ENCODE results near the gene PXDN. TPM values are rescaled to one million over a fixed set of nuclear protein-coding genes. Genes with fewer than 3 reads are reported as not detected.

Gene PXDN, protein sequence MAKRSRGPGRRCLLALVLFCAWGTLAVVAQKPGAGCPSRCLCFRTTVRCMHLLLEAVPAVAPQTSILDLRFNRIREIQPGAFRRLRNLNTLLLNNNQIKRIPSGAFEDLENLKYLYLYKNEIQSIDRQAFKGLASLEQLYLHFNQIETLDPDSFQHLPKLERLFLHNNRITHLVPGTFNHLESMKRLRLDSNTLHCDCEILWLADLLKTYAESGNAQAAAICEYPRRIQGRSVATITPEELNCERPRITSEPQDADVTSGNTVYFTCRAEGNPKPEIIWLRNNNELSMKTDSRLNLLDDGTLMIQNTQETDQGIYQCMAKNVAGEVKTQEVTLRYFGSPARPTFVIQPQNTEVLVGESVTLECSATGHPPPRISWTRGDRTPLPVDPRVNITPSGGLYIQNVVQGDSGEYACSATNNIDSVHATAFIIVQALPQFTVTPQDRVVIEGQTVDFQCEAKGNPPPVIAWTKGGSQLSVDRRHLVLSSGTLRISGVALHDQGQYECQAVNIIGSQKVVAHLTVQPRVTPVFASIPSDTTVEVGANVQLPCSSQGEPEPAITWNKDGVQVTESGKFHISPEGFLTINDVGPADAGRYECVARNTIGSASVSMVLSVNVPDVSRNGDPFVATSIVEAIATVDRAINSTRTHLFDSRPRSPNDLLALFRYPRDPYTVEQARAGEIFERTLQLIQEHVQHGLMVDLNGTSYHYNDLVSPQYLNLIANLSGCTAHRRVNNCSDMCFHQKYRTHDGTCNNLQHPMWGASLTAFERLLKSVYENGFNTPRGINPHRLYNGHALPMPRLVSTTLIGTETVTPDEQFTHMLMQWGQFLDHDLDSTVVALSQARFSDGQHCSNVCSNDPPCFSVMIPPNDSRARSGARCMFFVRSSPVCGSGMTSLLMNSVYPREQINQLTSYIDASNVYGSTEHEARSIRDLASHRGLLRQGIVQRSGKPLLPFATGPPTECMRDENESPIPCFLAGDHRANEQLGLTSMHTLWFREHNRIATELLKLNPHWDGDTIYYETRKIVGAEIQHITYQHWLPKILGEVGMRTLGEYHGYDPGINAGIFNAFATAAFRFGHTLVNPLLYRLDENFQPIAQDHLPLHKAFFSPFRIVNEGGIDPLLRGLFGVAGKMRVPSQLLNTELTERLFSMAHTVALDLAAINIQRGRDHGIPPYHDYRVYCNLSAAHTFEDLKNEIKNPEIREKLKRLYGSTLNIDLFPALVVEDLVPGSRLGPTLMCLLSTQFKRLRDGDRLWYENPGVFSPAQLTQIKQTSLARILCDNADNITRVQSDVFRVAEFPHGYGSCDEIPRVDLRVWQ (N-terminal part only)
- 248 and 308 TPM in 2 replicates for total RNA-seq
- 231 and 246 TPM in 2 replicates for polyA plus RNA-seq
- polyA plus RNA-seq (2011; cell fraction: cytosol; rRNA removed), result 106 and 115 TPM in 2 replicates
- polyA plus RNA-seq (2011; cell fraction: nucleus; rRNA removed), result 126 and 131 TPM in 2 replicates
- polyA plus RNA-seq (2012), result 257 and 281 TPM in 2 replicates
- 137 and 156 TPM in 2 replicates for polyA minus RNA-seq
- polyA minus RNA-seq (2011; cell fraction: cytosol; rRNA and poly(A)+ RNA removed), result 8.0 TPM
- 89.5 and 93.8 TPM in 2 replicates for polyA minus RNA-seq (2011; cell fraction: nucleus; rRNA and poly(A)+ RNA removed)
- percentile 84 among the genes with signal in this experiment for Bru-seq, nascent RNA
- percentile 90 among the genes with signal in this experiment for BruChase-seq, experiment 1, labeled RNA remaining after a 6-hour chase
- percentile 83 among the genes with signal in this experiment for BruChase-seq, experiment 2, labeled RNA remaining after a 2-hour chase
- long read RNA-seq, full-length matches to known transcripts, result 88 of 301 reads
- long read RNA-seq, partial matches to known transcripts, result 174 of 301 reads
- long read RNA-seq, other reads (novel, unspliced or antisense), result 39 of 301 reads

DNA sequence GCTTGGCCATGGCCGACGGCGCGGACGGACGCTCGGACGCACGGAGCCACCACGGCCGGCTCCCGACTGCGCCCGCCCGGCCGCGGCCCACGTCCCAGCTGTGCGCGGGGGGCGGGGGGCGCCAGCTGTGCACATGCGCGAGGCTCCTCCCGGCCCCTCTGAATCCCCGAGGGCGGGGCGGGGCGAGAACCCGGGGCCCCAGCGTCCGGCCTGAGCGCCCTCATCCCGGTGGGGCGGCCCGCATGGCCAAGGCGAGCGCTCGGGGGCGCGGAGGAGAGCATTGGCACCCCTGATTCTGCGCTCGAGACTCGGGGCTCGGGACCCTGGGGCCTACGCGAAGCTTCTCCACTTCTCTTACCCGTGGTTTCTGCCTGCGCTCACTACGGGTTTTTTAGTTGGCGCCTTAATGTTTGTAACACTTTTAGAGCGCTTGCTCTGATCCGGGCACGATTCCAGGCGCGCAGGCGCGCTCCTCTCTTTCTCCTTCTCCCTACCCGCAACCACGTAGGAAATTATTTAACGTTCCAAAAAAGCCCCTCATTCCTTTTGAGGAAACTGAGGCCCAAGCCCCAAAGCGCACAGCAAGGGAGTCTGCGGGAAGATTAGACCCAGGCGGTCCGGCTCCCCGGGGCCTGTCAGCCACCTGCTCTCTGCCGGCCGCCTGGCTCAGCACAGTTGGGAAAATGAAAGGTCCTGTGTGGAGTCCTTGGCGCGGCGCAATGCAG lies at the start of gene PXDN:
TSS of gene PXDN (minus strand) at position 70 of the 725 bp plus-strand sequence. CDS start at position 10, 60 bp downstream.
- peak within 1 kb of the TSS; percentile 87 for H2AFZ ChIP-seq (ENCODE audit: low read depth, low read length)
- no TSS peak for BruUV-seq (replicated peaks)
- dilution Hi-C loops (cut with MboI; ENCODE audit: extremely low pct_ligation_motif_present, low sequenced_read_pairs) (no loop called here), intact Hi-C loops (cut with micrococcal nuclease) (loop anchor here (2.0 kb wide), 1 partner anchor 1068 kb away; the partner anchor contains the start of gene TMEM18)
- peaks cover 0 to 4% of the 10 kb centered on the region in 2 experiments for H3K27me3 ChIP-seq (ENCODE audit: control insufficient read depth in 2 of 2, insufficient read depth in 2 of 2, low read length in 2 of 2)
- TF ChIP-seq POLR2AphosphoS5 (IDR thresholded peaks at IDR 0.05; ENCODE audit: insufficient read depth, low read depth, low read length) (peak; percentile 60), GATA2 (IDR thresholded peaks at IDR 0.05; ENCODE audit: insufficient read depth, insufficient read length, low read depth, low read length) (no peak), FOS (IDR thresholded peaks at IDR 0.05; ENCODE audit: borderline replicate concordance, insufficient read depth, low read length) (no peak), EZH2 (IDR thresholded peaks at IDR 0.05; ENCODE audit: borderline replicate concordance, low read depth, low read length, severe bottlenecking) (no peak), JUN (IDR thresholded peaks at IDR 0.05; ENCODE audit: borderline replicate concordance, insufficient read depth, insufficient read length, low read depth) (no peak), POLR2A (IDR thresholded peaks at IDR 0.05; ENCODE audit: low read depth, low read length) (peak; percentile 74)
- TF ChIP-seq, protein P1, sequence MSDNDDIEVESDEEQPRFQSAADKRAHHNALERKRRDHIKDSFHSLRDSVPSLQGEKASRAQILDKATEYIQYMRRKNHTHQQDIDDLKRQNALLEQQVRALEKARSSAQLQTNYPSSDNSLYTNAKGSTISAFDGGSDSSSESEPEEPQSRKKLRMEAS (IDR thresholded peaks at IDR 0.05; ENCODE audit: insufficient read depth, insufficient read length), result no peak
- TF ChIP-seq, protein P2, sequence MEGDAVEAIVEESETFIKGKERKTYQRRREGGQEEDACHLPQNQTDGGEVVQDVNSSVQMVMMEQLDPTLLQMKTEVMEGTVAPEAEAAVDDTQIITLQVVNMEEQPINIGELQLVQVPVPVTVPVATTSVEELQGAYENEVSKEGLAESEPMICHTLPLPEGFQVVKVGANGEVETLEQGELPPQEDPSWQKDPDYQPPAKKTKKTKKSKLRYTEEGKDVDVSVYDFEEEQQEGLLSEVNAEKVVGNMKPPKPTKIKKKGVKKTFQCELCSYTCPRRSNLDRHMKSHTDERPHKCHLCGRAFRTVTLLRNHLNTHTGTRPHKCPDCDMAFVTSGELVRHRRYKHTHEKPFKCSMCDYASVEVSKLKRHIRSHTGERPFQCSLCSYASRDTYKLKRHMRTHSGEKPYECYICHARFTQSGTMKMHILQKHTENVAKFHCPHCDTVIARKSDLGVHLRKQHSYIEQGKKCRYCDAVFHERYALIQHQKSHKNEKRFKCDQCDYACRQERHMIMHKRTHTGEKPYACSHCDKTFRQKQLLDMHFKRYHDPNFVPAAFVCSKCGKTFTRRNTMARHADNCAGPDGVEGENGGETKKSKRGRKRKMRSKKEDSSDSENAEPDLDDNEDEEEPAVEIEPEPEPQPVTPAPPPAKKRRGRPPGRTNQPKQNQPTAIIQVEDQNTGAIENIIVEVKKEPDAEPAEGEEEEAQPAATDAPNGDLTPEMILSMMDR (IDR thresholded peaks at IDR 0.05; ENCODE audit: extremely low read depth in 1 of 2, insufficient read depth in 1 of 2, low read depth in 1 of 2, low read length in 2 of 2), result no peak
- CTCF ChIA-PET, result interaction anchor here (0.7 kb wide), 1 partner anchor 58 kb away, joined by 3 read pairs; no protein-coding TSS in a partner anchor
- no peaks in the 10 kb centered on the region for H3K36me3 ChIP-seq (ENCODE audit: control insufficient read depth in 2 of 2, extremely low read depth in 1 of 2, insufficient read depth in 2 of 2, low read length in 2 of 2)
- H3K9me3 ChIP-seq (replicated peaks; ENCODE audit: control insufficient read depth, insufficient read depth, low read length), result no peaks in the 10 kb centered on the region
- no peaks in the 10 kb centered on the region for H3K9me1 ChIP-seq (replicated peaks; ENCODE audit: control insufficient read depth, extremely low read depth, insufficient read depth, low read length)
- peak within 1 kb of the TSS; percentile 76 for H3K4me2 ChIP-seq (ENCODE audit: insufficient read depth, low read length)
- H3K79me2 ChIP-seq (ENCODE audit: control insufficient read depth, insufficient read depth, low read length), result peaks cover 28% of the 10 kb centered on the region
- DNase-seq (ENCODE audit: low read depth, low spot score), result peak; percentile 48
- peak within 1 kb of the TSS; percentile 90 for H3K9ac ChIP-seq (replicated peaks; ENCODE audit: extremely low read depth, insufficient read depth, low read length)
- H3K4me3 ChIP-seq (replicated peaks in 1 of 3; ENCODE audit: insufficient read depth in 1 of 3, low read depth in 1 of 3, low read length in 3 of 3), result peak within 1 kb of the TSS; percentile 65 to 82 (median 67)
- peak within 1 kb of the TSS; percentile 87 for H3K27ac ChIP-seq (ENCODE audit: insufficient read depth, low read depth, low read length)
- FAIRE-seq, result peak; percentile 15
- no peaks in the 10 kb centered on the region for H4K20me1 ChIP-seq (replicated peaks; ENCODE audit: control insufficient read depth, extremely low read depth, insufficient read depth, low read length)
- POLR2A ChIA-PET, result interaction anchor here (0.6 to 0.8 kb wide), 2 partner anchors 37 to 92 kb away, joined by 3 read pairs; no protein-coding TSS in a partner anchor
- H3K4me1 ChIP-seq (ENCODE audit: control insufficient read depth, extremely low read depth, insufficient read depth, low read length), result peaks cover 18% of the 10 kb centered on the region
